GM23248 (cell line): ENCODE measurements around the gene RBBP8NL. TPM values are rescaled to one million over a fixed set of nuclear protein-coding genes. Genes with fewer than 3 reads are reported as not detected.

Experiments used
- DNase-seq: peaks from one replicate; pipeline ENCODE4 v3.0.0-alpha.2; 2015
- H2AFZ ChIP-seq: fragments of 200-600 bp; sonication (generic); 2 replicates; pipeline ENCODE4 v1.6.1; 2016; ENCODE audit warnings: antibody characterized with exemption
- H3F3A ChIP-seq: fragments of 200-600 bp; sonication (generic); 2 replicates; pipeline ENCODE4 v1.6.1; 2016; ENCODE audit warnings: mild to moderate bottlenecking, antibody characterized with exemption, mixed run types; ENCODE audit not compliant: insufficient read depth
- H3K27ac ChIP-seq: fragments of 200-600 bp; sonication (generic); 2 replicates; pipeline ENCODE4 v1.5.1; 2016; ENCODE audit warnings: mild to moderate bottlenecking
- H3K27me3 ChIP-seq: fragments of 200-600 bp; sonication (generic); replicated peaks from 2 replicates; pipeline ENCODE4 v1.6.1; 2016; ENCODE audit warnings: mild to moderate bottlenecking; ENCODE audit not compliant: insufficient read depth
- H3K36me3 ChIP-seq: fragments of 200-600 bp; sonication (generic); 2 replicates; pipeline ENCODE4 v1.6.1; 2016; ENCODE audit warnings: low read depth, mild to moderate bottlenecking
- H3K4me1 ChIP-seq: fragments of 200-600 bp; sonication (generic); 2 replicates; pipeline ENCODE4 v1.6.1; 2016; ENCODE audit warnings: mild to moderate bottlenecking; ENCODE audit not compliant: insufficient read depth
- H3K4me2 ChIP-seq: fragments of 200-600 bp; sonication (generic); one replicate; pipeline ENCODE4 v1.6.1; 2016; ENCODE audit warnings: mild to moderate bottlenecking; ENCODE audit not compliant: unreplicated experiment
- H3K4me3 ChIP-seq: fragments of 200-600 bp; sonication (generic); 2 replicates; pipeline ENCODE4 v1.5.1; 2016; ENCODE audit warnings: mild to moderate bottlenecking
- H3K79me2 ChIP-seq: fragments of 200-600 bp; sonication (generic); 2 replicates; pipeline ENCODE4 v1.6.1; 2016; ENCODE audit warnings: mild to moderate bottlenecking; ENCODE audit not compliant: insufficient read depth
- H3K9ac ChIP-seq: fragments of 200-600 bp; sonication (generic); 2 replicates; pipeline ENCODE4 v1.6.1; 2016; ENCODE audit warnings: mild to moderate bottlenecking
- H3K9me2 ChIP-seq: fragments of 200-600 bp; sonication (generic); 2 replicates; pipeline ENCODE4 v1.6.1; 2016; ENCODE audit warnings: mixed run types, mild to moderate bottlenecking, moderate library complexity; ENCODE audit not compliant: insufficient read depth
- H3K9me3 ChIP-seq: fragments of 200-600 bp; sonication (generic); one replicate; pipeline ENCODE4 v1.6.1; 2017; ENCODE audit warnings: low read depth
- H4K20me1 ChIP-seq: fragments of 200-600 bp; sonication (generic); 2 replicates; pipeline ENCODE4 v1.6.0; 2016; ENCODE audit not compliant: insufficient read depth
- EZH2 ChIP-seq: fragments of 200-600 bp; sonication (generic); IDR thresholded peaks from 2 replicates; pipeline ENCODE4 v1.6.1; 2018; ENCODE audit warnings: antibody characterized with exemption, mild to moderate bottlenecking; ENCODE audit not compliant: insufficient read depth, poor library complexity, severe bottlenecking
- EZH2phosphoT487 ChIP-seq: fragments of 200-600 bp; sonication (generic); IDR thresholded peaks from 2 replicates; pipeline ENCODE4 v1.6.1; 2018; ENCODE audit warnings: antibody characterized with exemption, moderate library complexity, mild to moderate bottlenecking, low read depth; ENCODE audit not compliant: insufficient read depth
- WGBS, 2 experiments: methylation state at CpG; one replicate each; pipeline ENCODE4 v1.1.6; 2015 to 2017; ENCODE audit warnings: low lambda C conversion rate in 2 of 2, low coverage in 1 of 2; ENCODE audit errors: missing lambda C conversion rate in 2 of 2; 5-methylcytosine and 5-hydroxymethylcytosine counted together
- in situ Hi-C: fragments of 300-500 bp; cut with MboI; formaldehyde crosslinking; loops from 2 replicates; pipeline ENCODE4 v1.15.0; 2020
- polyA plus RNA-seq: library from polyadenylated mRNA; unstranded; fragments of >200 nt; fragmentation: Nextera tagmentation; extraction: Ambion mirVana; gene quantifications from 2 replicates; pipeline ENCODE4 v1.2.1, GENCODE V29; 2016
- total RNA-seq: library from RNA; depleted of rRNA; stranded (reverse); fragments of >200 nt; shearing (Covaris generic); gene quantifications from 2 replicates; pipeline ENCODE4 v1.2.3, GENCODE V29; 2014

Gene RBBP8NL
- total and polyA plus RNA-seq, 2 experiments from 2014 or later = not detected

DNA sequence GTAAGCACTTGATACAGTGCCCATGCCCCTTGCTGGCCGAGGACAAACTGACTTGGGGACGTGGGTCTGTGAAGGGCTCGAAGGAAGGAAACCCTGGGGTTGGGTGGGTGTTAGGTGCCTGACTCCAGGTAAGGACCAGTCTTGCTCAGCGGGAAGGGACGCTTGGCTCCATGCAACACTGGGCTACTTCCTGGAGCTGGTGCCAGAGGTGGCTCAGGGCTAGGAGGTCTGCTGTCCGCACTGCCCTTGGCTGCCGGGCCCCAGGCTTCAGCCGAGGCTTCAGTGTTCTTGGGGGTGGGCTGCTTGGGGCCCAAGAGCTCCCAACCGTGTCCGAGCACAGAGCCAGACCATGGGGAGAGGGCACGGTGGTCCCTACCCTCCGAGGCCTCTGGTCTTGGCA lies 43.1 kb upstream of the RBBP8NL start:
- H3K9me2 ChIP-seq = no peaks in the 10 kb centered on the region
- no peaks in the 10 kb centered on the region for H3K4me1 ChIP-seq
- H3K27me3 ChIP-seq = peaks cover 58% of the 10 kb centered on the region
- H3K36me3 ChIP-seq = no peaks in the 10 kb centered on the region
- H3K79me2 ChIP-seq = no peaks in the 10 kb centered on the region
- H3K9ac ChIP-seq = no peak overlapping the region
- no peak for DNase-seq
- TF ChIP-seq EZH2 = no peak
- TF ChIP-seq EZH2phosphoT487 = no peak
- no peak overlapping the region for H3K27ac ChIP-seq
- no peaks in the 10 kb centered on the region for H4K20me1 ChIP-seq
- in situ Hi-C loops = no loop called here
- 42 to 51% methylated on average over 8 to 12 of the region's 12 CpGs for WGBS, 2 experiments
- H3K9me3 ChIP-seq = no peaks in the 10 kb centered on the region
- no peak overlapping the region for H3K4me2 ChIP-seq
- no peak overlapping the region for H3K4me3 ChIP-seq
- H3F3A ChIP-seq = no peaks in the 10 kb centered on the region
- H2AFZ ChIP-seq = no peak overlapping the region

DNA sequence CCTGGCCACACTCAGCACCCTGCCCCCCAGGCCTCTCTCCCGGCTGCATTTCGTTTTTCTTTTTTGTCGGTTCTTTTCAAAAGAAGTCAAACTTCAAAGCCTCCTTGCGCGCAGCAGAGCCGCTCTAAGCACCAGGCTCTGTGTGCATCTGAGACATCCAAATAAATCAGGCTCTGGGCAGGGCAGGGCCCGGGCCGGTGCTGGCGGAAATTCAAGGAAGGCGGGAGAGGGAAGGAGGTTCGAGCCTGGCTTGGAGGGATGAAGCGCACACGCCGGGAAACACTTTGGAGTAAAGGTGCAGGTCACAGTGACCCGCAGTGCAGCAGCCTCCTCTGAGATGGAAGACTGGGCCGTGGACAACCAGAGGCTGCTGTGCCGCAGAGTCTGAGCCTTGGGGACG lies 42.7 kb upstream of the RBBP8NL start:
- Histone ChIP-seq H3K4me3 (no peak overlapping the region), H3K4me2 (no peak overlapping the region), H3K9me3 (no peaks in the 10 kb centered on the region), H3K4me1 (no peaks in the 10 kb centered on the region), H3K79me2 (no peaks in the 10 kb centered on the region), H3K27me3 (peaks cover 58% of the 10 kb centered on the region), H3K36me3 (no peaks in the 10 kb centered on the region), H3K27ac (no peak overlapping the region), H3F3A (no peaks in the 10 kb centered on the region), H4K20me1 (no peaks in the 10 kb centered on the region), H2AFZ (no peak overlapping the region), H3K9ac (no peak overlapping the region), H3K9me2 (no peaks in the 10 kb centered on the region)
- in situ Hi-C loops = no loop called here
- DNase-seq = no peak
- peak; percentile 19 for TF ChIP-seq EZH2
- TF ChIP-seq EZH2phosphoT487 = no peak
- 2 to 3% methylated on average over 18 of the region's 18 CpGs for WGBS, 2 experiments

DNA sequence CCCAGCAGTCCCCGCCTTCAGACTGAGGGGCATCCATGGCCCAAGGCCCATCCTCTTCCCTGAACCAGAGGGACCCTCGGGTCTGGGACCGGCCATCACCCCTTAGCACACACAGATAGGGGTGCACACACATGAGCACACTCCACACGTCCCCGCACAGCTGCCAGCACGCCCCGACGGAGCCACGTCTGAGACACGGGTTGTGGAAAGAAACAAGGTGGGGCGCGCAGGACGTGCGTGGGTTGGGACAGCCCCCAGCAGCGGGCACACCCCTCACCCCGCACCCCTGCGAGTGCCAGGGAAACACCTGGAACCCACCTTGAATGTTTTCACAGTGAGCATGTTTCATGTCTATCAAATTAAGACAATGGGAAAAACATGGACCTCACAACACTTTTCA lies 42.0 kb upstream of the RBBP8NL start:
- in situ Hi-C loops = no loop called here
- no peaks in the 10 kb centered on the region for H3K9me2 ChIP-seq

GRCh38 chr20:62466806-62467537 lies 39.6 kb upstream of the RBBP8NL start:
- H3F3A ChIP-seq = no peaks in the 10 kb centered on the region
- H3K4me1 ChIP-seq = no peaks in the 10 kb centered on the region
- H3K27ac ChIP-seq = no peak overlapping the region
- no peaks in the 10 kb centered on the region for H3K36me3 ChIP-seq
- H3K27me3 ChIP-seq = peaks cover 30% of the 10 kb centered on the region
- no peak overlapping the region for H3K4me3 ChIP-seq
- in situ Hi-C loops = no loop called here
- 56 to 64% methylated on average over 19 of the region's 19 CpGs for WGBS, 2 experiments
- H4K20me1 ChIP-seq = no peaks in the 10 kb centered on the region
- no peak overlapping the region for H2AFZ ChIP-seq
- no peak for TF ChIP-seq EZH2
- TF ChIP-seq EZH2phosphoT487 = no peak
- H3K4me2 ChIP-seq = no peak overlapping the region
- no peaks in the 10 kb centered on the region for H3K79me2 ChIP-seq
- no peaks in the 10 kb centered on the region for H3K9me3 ChIP-seq
- no peak for DNase-seq
- H3K9me2 ChIP-seq = no peaks in the 10 kb centered on the region
- H3K9ac ChIP-seq = no peak overlapping the region

More for the DNA sequence above, 42.0 kb upstream of the RBBP8NL start:
- H3K27ac ChIP-seq = no peak overlapping the region
- H3K4me1 ChIP-seq = no peaks in the 10 kb centered on the region
- H3K9me3 ChIP-seq = no peaks in the 10 kb centered on the region
- TF ChIP-seq EZH2 (peak; percentile 54), EZH2phosphoT487 (no peak)
- no peaks in the 10 kb centered on the region for H4K20me1 ChIP-seq
- H3K4me3 ChIP-seq = no peak overlapping the region
- H3K27me3 ChIP-seq = peaks cover 52% of the 10 kb centered on the region
- no peak overlapping the region for H3K9ac ChIP-seq
- no peaks in the 10 kb centered on the region for H3K79me2 ChIP-seq
- no peak for DNase-seq
- no peak overlapping the region for H3K4me2 ChIP-seq
- H3F3A ChIP-seq = no peaks in the 10 kb centered on the region
- H2AFZ ChIP-seq = no peak overlapping the region
- WGBS, 2 experiments = 47 to 50% methylated on average over 17 of the region's 17 CpGs
- no peaks in the 10 kb centered on the region for H3K36me3 ChIP-seq
